Measurements from ENCODE around the gene HACE1. TPM values are rescaled to one million over a fixed set of nuclear protein-coding genes. Genes with fewer than 3 reads are reported as not detected.

HACE1 gene
- total RNA-seq, 2 experiments from 2014 or later, result 13.5 to 16.7 TPM

GRCh38 chr6:104700371-104701185, 159.1 kb downstream of the HACE1 start:
- no peaks in the 10 kb centered on the region for H3K9me3 Mint-ChIP-seq (ENCODE audit: insufficient read depth)
- POLR2A ChIA-PET, result no interaction called here
- CTCF ChIA-PET, result interaction anchor here (1.2 to 1.5 kb wide), 2 partner anchors 8 to 14 kb away, joined by 3 to 4 read pairs; no protein-coding TSS in a partner anchor

GRCh38 chr6:104699593-104700329, 160.0 kb downstream of the HACE1 start:
- Mint-ChIP-seq H3K36me3 (ENCODE audit: low read depth) (no peaks in the 10 kb centered on the region), H3K4me3 (no peak overlapping the region), H3K27me3 (ENCODE audit: low read depth) (no peaks in the 10 kb centered on the region), H3K4me1 (ENCODE audit: low read depth) (peaks cover 24% of the 10 kb centered on the region), H3K9me3 (ENCODE audit: insufficient read depth) (no peaks in the 10 kb centered on the region), H3K27ac (no peak overlapping the region)
- ChIA-PET POLR2A (no interaction called here), CTCF (no interaction called here)
- ATAC-seq (no peak), DNase-seq (no peak)

More at GRCh38 chr6:104700371-104701185, 159.1 kb downstream of the HACE1 start:
- H3K4me3 Mint-ChIP-seq, result no peak overlapping the region
- peaks cover 32% of the 10 kb centered on the region for H3K4me1 Mint-ChIP-seq (ENCODE audit: low read depth)
- H3K27ac Mint-ChIP-seq, result no peak overlapping the region
- DNase-seq (no peak), ATAC-seq (no peak)
- no peaks in the 10 kb centered on the region for H3K36me3 Mint-ChIP-seq (ENCODE audit: low read depth)
- no peaks in the 10 kb centered on the region for H3K27me3 Mint-ChIP-seq (ENCODE audit: low read depth)

DNA sequence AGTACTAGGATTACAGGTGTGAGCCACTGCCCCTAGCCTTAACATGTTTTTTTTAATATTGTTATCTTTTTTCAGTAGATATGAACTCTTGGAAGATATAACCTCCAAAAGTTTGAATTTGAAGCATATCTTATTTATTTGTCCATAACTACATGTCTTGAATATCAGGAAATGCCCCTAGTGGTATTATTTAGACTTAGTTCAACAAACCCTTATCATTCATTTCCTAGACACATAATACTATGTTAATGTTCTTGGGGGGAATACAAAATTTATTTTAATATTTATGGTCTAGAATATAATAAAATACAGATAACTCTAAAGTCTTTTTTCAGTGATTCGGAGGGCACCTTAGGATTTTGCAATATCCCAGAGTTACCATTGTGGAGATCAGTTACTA, 160.7 kb downstream of the HACE1 start:
- CTCF ChIA-PET, result no interaction called here
- no peak overlapping the region for H3K27ac Mint-ChIP-seq
- peaks cover 18% of the 10 kb centered on the region for H3K4me1 Mint-ChIP-seq (ENCODE audit: low read depth)
- no peak for ATAC-seq
- no peaks in the 10 kb centered on the region for H3K27me3 Mint-ChIP-seq (ENCODE audit: low read depth)
- H3K4me3 Mint-ChIP-seq, result no peak overlapping the region
- H3K36me3 Mint-ChIP-seq (ENCODE audit: low read depth), result no peaks in the 10 kb centered on the region
- H3K9me3 Mint-ChIP-seq (ENCODE audit: insufficient read depth), result no peaks in the 10 kb centered on the region
- DNase-seq, result no peak
- POLR2A ChIA-PET, result no interaction called here

DNA sequence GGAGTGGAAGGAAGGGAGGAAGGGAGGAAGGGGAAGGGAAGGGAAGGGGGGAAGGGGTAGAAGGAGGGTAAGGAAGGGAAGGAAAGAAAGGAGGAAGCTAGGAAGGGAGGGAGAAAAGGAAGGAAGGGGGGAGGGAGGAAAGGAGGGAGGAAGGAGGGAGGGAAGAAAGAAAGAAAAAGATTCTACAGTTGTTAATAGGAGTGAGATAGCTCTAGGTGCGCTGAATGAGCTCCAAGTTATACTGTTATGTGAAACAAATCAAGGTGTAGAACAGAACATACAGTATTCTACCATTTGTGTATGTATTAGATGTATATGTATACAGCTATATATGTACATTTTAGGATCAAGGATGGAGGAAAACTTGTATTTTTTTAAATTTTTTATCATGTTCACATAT, 167.7 kb downstream of the HACE1 start:
- ChIA-PET CTCF (interaction anchor here (0.8 to 1.5 kb wide), 3 partner anchors 9 to 30 kb away, joined by 4 read pairs; no protein-coding TSS in a partner anchor), POLR2A (no interaction called here)
- H3K9me3 Mint-ChIP-seq (ENCODE audit: insufficient read depth), result no peaks in the 10 kb centered on the region
- no peak overlapping the region for H3K27ac Mint-ChIP-seq
- peaks cover 7% of the 10 kb centered on the region for H3K4me1 Mint-ChIP-seq (ENCODE audit: low read depth)
- H3K4me3 Mint-ChIP-seq, result no peak overlapping the region
- DNase-seq, result no peak
- no peaks in the 10 kb centered on the region for H3K36me3 Mint-ChIP-seq (ENCODE audit: low read depth)
- no peak for ATAC-seq
- peaks cover 2% of the 10 kb centered on the region for H3K27me3 Mint-ChIP-seq (ENCODE audit: low read depth)

- H3K9me3 Mint-ChIP-seq (ENCODE audit: insufficient read depth), result no peaks in the 10 kb centered on the region
- peaks cover 7% of the 10 kb centered on the region for H3K4me1 Mint-ChIP-seq (ENCODE audit: low read depth)
- no peak overlapping the region for H3K27ac Mint-ChIP-seq
- POLR2A ChIA-PET, result no interaction called here
- DNase-seq (no peak), ATAC-seq (no peak)
- no peak overlapping the region for H3K4me3 Mint-ChIP-seq
- H3K36me3 Mint-ChIP-seq (ENCODE audit: low read depth), result no peaks in the 10 kb centered on the region
- H3K27me3 Mint-ChIP-seq (ENCODE audit: low read depth), result peaks cover 2% of the 10 kb centered on the region
- CTCF ChIA-PET, result no interaction called here
These were observed 170.0 kb downstream of the HACE1 start for GRCh38 chr6:104689551-104690205.

- POLR2A ChIA-PET, result no interaction called here
- no peak overlapping the region for H3K27ac Mint-ChIP-seq
- no peak for ATAC-seq
- peaks cover 2% of the 10 kb centered on the region for H3K27me3 Mint-ChIP-seq (ENCODE audit: low read depth)
- CTCF ChIA-PET, result no interaction called here
- no peaks in the 10 kb centered on the region for H3K9me3 Mint-ChIP-seq (ENCODE audit: insufficient read depth)
- H3K4me1 Mint-ChIP-seq (ENCODE audit: low read depth), result peaks cover 9% of the 10 kb centered on the region
- H3K4me3 Mint-ChIP-seq, result no peak overlapping the region
- H3K36me3 Mint-ChIP-seq (ENCODE audit: low read depth), result no peaks in the 10 kb centered on the region
- no peak for DNase-seq
These were observed 171.3 kb downstream of the HACE1 start for GRCh38 chr6:104688283-104688969.

- DNase-seq, result no peak
- Mint-ChIP-seq H3K9me3 (ENCODE audit: insufficient read depth) (no peaks in the 10 kb centered on the region), H3K4me1 (ENCODE audit: low read depth) (peaks cover 15% of the 10 kb centered on the region), H3K4me3 (no peak overlapping the region), H3K27me3 (ENCODE audit: low read depth) (peaks cover 2% of the 10 kb centered on the region), H3K27ac (no peak overlapping the region), H3K36me3 (ENCODE audit: low read depth) (no peaks in the 10 kb centered on the region)
- ChIA-PET POLR2A (no interaction called here), CTCF (interaction anchor here (0.7 to 5.2 kb wide), 3 partner anchors 19 to 84 kb away, joined by 3 to 63 read pairs (median 4); no protein-coding TSS in a partner anchor)
- ATAC-seq, result no peak
These were observed 173.1 kb downstream of the HACE1 start for GRCh38 chr6:104686550-104687175.

GRCh38 chr6:104685871-104686549, 173.7 kb downstream of the HACE1 start:
- Mint-ChIP-seq H3K4me3 (no peak overlapping the region), H3K9me3 (ENCODE audit: insufficient read depth) (no peaks in the 10 kb centered on the region), H3K27me3 (ENCODE audit: low read depth) (peaks cover 2% of the 10 kb centered on the region), H3K36me3 (ENCODE audit: low read depth) (no peaks in the 10 kb centered on the region), H3K4me1 (ENCODE audit: low read depth) (peaks cover 15% of the 10 kb centered on the region), H3K27ac (no peak overlapping the region)
- no peak for ATAC-seq
- CTCF ChIA-PET, result interaction anchor here (0.7 to 5.2 kb wide), 2 partner anchors 19 to 83 kb away, joined by 3 to 63 read pairs; no protein-coding TSS in a partner anchor
- POLR2A ChIA-PET, result no interaction called here
- no peak for DNase-seq

- no peaks in the 10 kb centered on the region for H3K27me3 Mint-ChIP-seq (ENCODE audit: low read depth)
- POLR2A ChIA-PET, result no interaction called here
These were observed 174.8 kb downstream of the HACE1 start for GRCh38 chr6:104684911-104685415.

DNA sequence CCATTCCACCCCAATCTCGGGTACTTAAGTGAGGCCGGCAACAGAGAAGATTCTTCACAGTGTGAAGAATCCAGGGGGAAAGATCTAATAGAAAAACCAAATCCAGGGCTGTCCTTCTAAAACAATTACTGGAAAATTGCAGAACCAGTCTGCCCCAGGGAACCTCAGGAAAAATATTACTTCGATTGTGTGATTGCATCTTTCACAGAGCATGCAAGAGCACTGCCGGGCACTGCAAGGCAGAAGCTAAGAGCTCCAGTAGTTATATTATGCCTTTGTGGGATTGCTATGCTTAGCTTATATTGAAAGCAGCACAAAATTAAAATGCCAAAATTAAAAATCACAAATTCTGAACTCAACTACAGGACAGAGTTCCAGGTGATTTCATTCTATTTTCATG, 175.9 kb downstream of the HACE1 start:
- H3K27ac Mint-ChIP-seq, result no peak overlapping the region
- H3K4me3 Mint-ChIP-seq, result no peak overlapping the region
- POLR2A ChIA-PET, result no interaction called here
- DNase-seq (no peak), ATAC-seq (no peak)
- H3K9me3 Mint-ChIP-seq (ENCODE audit: insufficient read depth), result no peaks in the 10 kb centered on the region
- CTCF ChIA-PET, result interaction anchor here (0.6 to 5.2 kb wide), 17 partner anchors 8 to 1632 kb away, joined by 3 to 63 read pairs (median 3); no protein-coding TSS in a partner anchor
- H3K4me1 Mint-ChIP-seq (ENCODE audit: low read depth), result peaks cover 15% of the 10 kb centered on the region
- H3K27me3 Mint-ChIP-seq (ENCODE audit: low read depth), result no peaks in the 10 kb centered on the region
- no peaks in the 10 kb centered on the region for H3K36me3 Mint-ChIP-seq (ENCODE audit: low read depth)

More at GRCh38 chr6:104684911-104685415, 174.8 kb downstream of the HACE1 start:
- CTCF ChIA-PET, result interaction anchor here (0.8 to 5.2 kb wide), 3 partner anchors 84 to 104 kb away, joined by 3 to 63 read pairs (median 9); no protein-coding TSS in a partner anchor
- Mint-ChIP-seq H3K4me1 (ENCODE audit: low read depth) (peaks cover 15% of the 10 kb centered on the region), H3K36me3 (ENCODE audit: low read depth) (no peaks in the 10 kb centered on the region), H3K27ac (no peak overlapping the region), H3K4me3 (no peak overlapping the region), H3K9me3 (ENCODE audit: insufficient read depth) (no peaks in the 10 kb centered on the region)
- DNase-seq (no peak), ATAC-seq (no peak)
